ENCODE results near the gene SRC.

GRCh38 chr20:37404461-37404890 lies 58.5 kb downstream of the SRC start:
- TF ChIP-seq CTCF (IDR thresholded peaks at IDR 0.05) (no peak), POLR2A (IDR thresholded peaks at IDR 0.05) (no peak), POLR2AphosphoS5 (IDR thresholded peaks at IDR 0.05) (no peak)

Measured in prostate gland (tissue), 2 donors.